CD14-positive monocyte (primary cell): ENCODE data around the gene HCN2. TPM values are rescaled to one million over a fixed set of nuclear protein-coding genes. Genes with fewer than 3 reads are reported as not detected.

Experiments used
- DNase-seq, 3 donors: peaks; one replicate each; pipeline ENCODE4 v3.0.0-alpha.2; 2011 to 2022
- H2AFZ ChIP-seq: 2 replicates; pipeline ENCODE4 v1.6.0; 2012; ENCODE audit warnings: mild to moderate bottlenecking, low read depth, low read length, inconsistent platforms; ENCODE audit not compliant: insufficient read depth, poor library complexity, severe bottlenecking
- H3K27ac ChIP-seq, 2 donors: 1 replicate in 1 of 2; 2 replicates in 1 of 2; pipeline ENCODE4 v1.5.1; 2012 to 2013; ENCODE audit warnings: low read length in 2 of 2, control low read depth in 1 of 2, inconsistent platforms in 1 of 2, low read depth in 1 of 2, mild to moderate bottlenecking in 1 of 2
- H3K27me3 ChIP-seq, 2 donors: one replicate each; pipeline versions ENCODE4 v1.6.0 to v1.6.1; 2011 to 2013; ENCODE audit warnings: low read length in 2 of 2; ENCODE audit not compliant: control insufficient read depth in 2 of 2, insufficient read depth in 2 of 2
- H3K36me3 ChIP-seq, 2 donors: replicated peaks in 1 of 2; 1 replicate in 1 of 2; 2 replicates in 1 of 2; pipeline versions ENCODE4 v1.5.1 to v1.6.1; 2012 to 2013; ENCODE audit warnings: low read length in 2 of 2, control low read depth in 1 of 2, inconsistent platforms in 1 of 2, mild to moderate bottlenecking in 1 of 2; ENCODE audit not compliant: insufficient read depth in 2 of 2, control insufficient read depth in 1 of 2
- H3K4me1 ChIP-seq, 2 donors: 1 replicate in 1 of 2; 2 replicates in 1 of 2; pipeline versions ENCODE4 v1.5.1 to v1.6.1; 2012 to 2013; ENCODE audit warnings: low read length in 2 of 2, control low read depth in 1 of 2, inconsistent platforms in 1 of 2, mild to moderate bottlenecking in 1 of 2, moderate library complexity in 1 of 2; ENCODE audit not compliant: insufficient read depth in 2 of 2, control insufficient read depth in 1 of 2
- H3K4me2 ChIP-seq: replicated peaks from 2 replicates; pipeline ENCODE3; 2012; ENCODE audit warnings: low read length, moderate library complexity, mild to moderate bottlenecking; ENCODE audit not compliant: poor library complexity, severe bottlenecking; ENCODE audit errors: extremely low read depth
- H3K4me3 ChIP-seq, 3 experiments: fragments of 200-600 bp in 1 of 3; sonication (generic) in 1 of 3; replicated peaks in 1 of 3; 1 replicate in 2 of 3; 2 replicates in 1 of 3; pipeline ENCODE4 v1.5.1; 2011 to 2013; ENCODE audit warnings: low read length in 3 of 3, mild to moderate bottlenecking in 3 of 3, control low read depth in 2 of 3, low read depth in 2 of 3, inconsistent platforms in 1 of 3, moderate library complexity in 1 of 3
- H3K79me2 ChIP-seq: 2 replicates; pipeline ENCODE4 v1.6.0; 2012; ENCODE audit warnings: mild to moderate bottlenecking, control low read depth, inconsistent platforms, low read length, moderate library complexity; ENCODE audit not compliant: insufficient read depth
- H3K9ac ChIP-seq: 2 replicates; pipeline ENCODE4 v1.6.0; 2017; ENCODE audit warnings: low read length, mild to moderate bottlenecking; ENCODE audit not compliant: insufficient read depth, poor library complexity, severe bottlenecking
- H3K9me3 ChIP-seq, 2 donors: replicated peaks in 1 of 2; 1 replicate in 1 of 2; 2 replicates in 1 of 2; pipeline versions ENCODE4 v1.5.1 to v1.6.1; 2012 to 2013; ENCODE audit warnings: low read length in 2 of 2, control low read depth in 1 of 2; ENCODE audit not compliant: control insufficient read depth in 1 of 2, insufficient read depth in 1 of 2
- H4K20me1 ChIP-seq: 2 replicates; pipeline ENCODE4 v1.6.0; 2012; ENCODE audit warnings: mild to moderate bottlenecking, low read length, control low read depth, moderate library complexity; ENCODE audit not compliant: insufficient read depth
- H3K27ac Mint-ChIP-seq, 7 donors: one replicate each; pipeline ENCODE4 v1.8.0; 2020; ENCODE audit warnings: mild to moderate bottlenecking in 7 of 7, mixed read lengths in 7 of 7, moderate library complexity in 6 of 7, inconsistent platforms in 2 of 7
- H3K27me3 Mint-ChIP-seq, 3 donors: one replicate each; pipeline ENCODE4 v1.8.0; 2021 to 2022; ENCODE audit warnings: low read depth in 3 of 3, mild to moderate bottlenecking in 3 of 3, mixed read lengths in 3 of 3, moderate library complexity in 3 of 3, inconsistent platforms in 1 of 3
- H3K36me3 Mint-ChIP-seq, 2 donors: one replicate each; pipeline ENCODE4 v1.8.0; 2020; ENCODE audit warnings: mixed read lengths in 2 of 2, inconsistent platforms in 1 of 2, mild to moderate bottlenecking in 1 of 2
- H3K4me1 Mint-ChIP-seq: one replicate; pipeline ENCODE4 v1.8.0; 2020; ENCODE audit warnings: mild to moderate bottlenecking, mixed read lengths
- H3K4me3 Mint-ChIP-seq, 2 donors: one replicate each; pipeline ENCODE4 v1.8.0; 2020; ENCODE audit warnings: mild to moderate bottlenecking in 2 of 2, mixed read lengths in 2 of 2, moderate library complexity in 1 of 2
- H3K9me3 Mint-ChIP-seq, 7 donors: one replicate each; pipeline ENCODE4 v1.8.0; 2020 to 2022; ENCODE audit warnings: mixed read lengths in 7 of 7, mild to moderate bottlenecking in 6 of 7, moderate library complexity in 6 of 7, inconsistent platforms in 2 of 7
- CTCF ChIP-seq: fragments of 200-600 bp; IDR thresholded peaks from one replicate; pipeline ENCODE4 v1.8.0; 2022; ENCODE audit warnings: antibody characterized with exemption, mild to moderate bottlenecking
- WGBS: methylation state at CpG from one replicate; pipeline ENCODE4 v1.1.5; 2013; ENCODE audit warnings: missing lambda C conversion rate; ENCODE audit not compliant: insufficient coverage; 5-methylcytosine and 5-hydroxymethylcytosine counted together
- intact Hi-C, 2 donors: fragments of 100-400 bp; cut with micrococcal nuclease; formaldehyde crosslinking; loops; one replicate each; pipeline versions ENCODE4 v1.15.0 to v1.15.1; 2023
- polyA plus RNA-seq, 3 donors: library from polyadenylated mRNA; depleted of rRNA in 1 of 3; unstranded in 2 of 3; stranded (reverse) in 1 of 3; fragments of 300-500 nt in 2 of 3; fragments of >200 nt in 1 of 3; fragmentation: Illumina TruSeq in 2 of 3; gene quantifications; 1 replicate in 2 of 3; 2 replicates in 1 of 3; pipeline ENCODE4 v1.2.3, GENCODE V29; 2012 to 2021

Gene HCN2
- polyA plus RNA-seq, 3 donors = 0.21 TPM; not detected in 2

DNA sequence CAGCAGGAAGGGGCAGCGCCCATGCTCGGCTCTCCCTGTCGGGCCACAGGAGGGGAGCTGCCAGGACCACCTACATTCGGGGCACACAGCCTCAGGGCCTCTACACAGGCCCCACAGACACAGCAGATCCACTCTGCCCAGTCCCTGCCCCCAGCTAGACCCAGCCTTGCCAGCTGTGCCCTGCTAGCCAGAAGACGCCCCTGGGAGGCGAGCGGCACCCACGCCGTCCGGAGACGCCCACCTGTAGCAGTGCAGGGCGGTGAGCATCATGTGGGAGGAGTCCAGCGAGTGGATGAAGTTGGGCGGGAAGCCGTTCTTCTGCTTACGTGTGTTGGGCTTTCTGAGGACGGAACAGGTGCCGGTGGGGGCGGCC, 28.6 kb downstream of the HCN2 start:
- H3K9ac ChIP-seq = no peak overlapping the region
- peaks cover 0 to 17% of the 10 kb centered on the region in 2 donors for H3K27me3 ChIP-seq
- Mint-ChIP-seq H3K36me3 (peaks cover 30 to 39% of the 10 kb centered on the region in 2 donors), H3K9me3 (peaks cover 0 to 19% (median under 1%) of the 10 kb centered on the region in 7 donors), H3K27ac (no peak overlapping the region), H3K27me3 (peaks cover 14 to 26% (median 16%) of the 10 kb centered on the region in 3 donors), H3K4me3 (no peak overlapping the region), H3K4me1 (peaks cover 4% of the 10 kb centered on the region)
- peaks cover 0 to 4% of the 10 kb centered on the region in 2 donors for H3K4me1 ChIP-seq
- H3K4me2 ChIP-seq = no peak overlapping the region
- no peak overlapping the region for H2AFZ ChIP-seq
- no peaks in the 10 kb centered on the region for H4K20me1 ChIP-seq
- WGBS = 92% methylated on average over 10 of the region's 19 CpGs
- peaks cover 36 to 44% of the 10 kb centered on the region in 2 donors for H3K36me3 ChIP-seq
- no peak overlapping the region for H3K27ac ChIP-seq
- H3K4me3 ChIP-seq = no peak overlapping the region
- DNase-seq = no peak
- H3K9me3 ChIP-seq = no peaks in the 10 kb centered on the region
- H3K79me2 ChIP-seq = no peaks in the 10 kb centered on the region
- no peak for TF ChIP-seq CTCF
- intact Hi-C loops = no loop called here

DNA sequence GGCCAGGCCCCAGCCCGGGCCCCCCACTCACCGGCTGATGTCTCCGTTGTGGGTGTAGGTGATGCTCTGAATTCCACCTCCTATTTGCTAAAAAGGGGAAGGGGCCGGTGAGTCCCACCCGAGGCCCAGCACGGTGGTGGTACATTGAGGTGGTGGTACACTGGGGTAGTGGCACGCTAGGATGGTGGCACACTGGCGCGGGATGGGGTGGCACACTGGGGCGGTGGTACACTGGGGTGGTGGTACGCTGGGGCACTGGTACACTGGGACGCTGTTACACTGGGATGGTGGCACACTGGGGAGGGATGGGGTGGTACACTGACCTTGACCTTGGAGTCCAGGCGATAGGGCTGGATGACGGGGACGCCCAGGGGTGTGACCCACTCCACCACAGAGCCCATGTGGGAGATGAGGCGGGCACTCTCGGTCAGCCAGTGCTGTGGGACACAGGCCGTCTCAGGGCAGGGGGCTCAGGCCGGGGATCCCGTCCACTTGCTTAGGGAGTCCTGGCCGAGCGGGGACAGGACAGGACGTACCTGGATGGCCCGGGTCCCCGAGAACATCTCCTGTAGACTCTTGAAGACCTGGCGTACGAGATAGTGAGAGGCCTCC, 29.1 kb downstream of the HCN2 start:
- no peaks in the 10 kb centered on the region for H4K20me1 ChIP-seq
- H3K27ac Mint-ChIP-seq = no peak overlapping the region
- H3K27ac ChIP-seq = no peak overlapping the region
- peaks cover 41 to 50% of the 10 kb centered on the region in 2 donors for H3K36me3 ChIP-seq
- intact Hi-C loops = no loop called here
- peaks cover 0 to 19% (median 0%) of the 10 kb centered on the region in 7 donors for H3K9me3 Mint-ChIP-seq
- H3K4me2 ChIP-seq = no peak overlapping the region
- WGBS = 98% methylated on average over 23 of the region's 27 CpGs
- H3K4me1 Mint-ChIP-seq = peaks cover 4% of the 10 kb centered on the region
- no peaks in the 10 kb centered on the region for H3K9me3 ChIP-seq
- TF ChIP-seq CTCF = no peak
- H2AFZ ChIP-seq = no peak overlapping the region
- H3K9ac ChIP-seq = no peak overlapping the region
- H3K27me3 Mint-ChIP-seq = peaks cover 13 to 25% (median 16%) of the 10 kb centered on the region in 3 donors
- DNase-seq = no peak
- peaks cover 0 to 17% of the 10 kb centered on the region in 2 donors for H3K27me3 ChIP-seq
- no peak overlapping the region for H3K4me3 ChIP-seq
- H3K36me3 Mint-ChIP-seq = peaks cover 36 to 45% of the 10 kb centered on the region in 2 donors
- H3K4me3 Mint-ChIP-seq = no peak overlapping the region
- H3K4me1 ChIP-seq = peaks cover 0 to 4% of the 10 kb centered on the region in 2 donors
- H3K79me2 ChIP-seq = no peaks in the 10 kb centered on the region
